ENCODE data around the gene SAE1. TPM values are rescaled to one million over a fixed set of nuclear protein-coding genes. Genes with fewer than 3 reads are reported as not detected.

Gene SAE1
- total RNA-seq, 1 experiment from 2014 or later: 234 TPM

DNA sequence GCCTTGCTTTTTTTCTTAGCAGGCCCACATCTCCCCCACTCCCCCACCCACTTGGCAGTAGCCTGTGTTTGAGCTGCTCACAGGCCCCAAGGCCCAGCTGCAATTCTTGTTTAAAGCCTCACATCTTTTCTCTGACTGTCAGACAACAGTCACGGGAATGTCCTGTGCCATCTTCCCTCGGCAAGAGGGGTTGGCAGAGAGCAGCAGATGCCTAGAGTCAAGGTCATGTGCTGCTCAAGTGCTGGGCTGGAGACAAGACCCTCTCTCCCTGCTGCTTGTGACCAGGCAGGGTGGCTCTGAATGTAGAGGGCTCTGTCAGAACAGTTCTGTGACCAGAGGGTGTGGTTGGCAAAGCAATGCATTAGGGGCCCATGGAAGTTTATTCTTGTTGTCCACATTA lies 53.0 kb downstream of the SAE1 start:
- Histone ChIP-seq H4K91ac (ENCODE audit: insufficient read length, low read depth, low read length) (no peak overlapping the region), H4K8ac (replicated peaks; ENCODE audit: insufficient read length, low read depth, low read length) (no peak overlapping the region), H3K4ac (ENCODE audit: low read depth, low read length) (no peak overlapping the region), H3K18ac (ENCODE audit: insufficient read length, low read depth, low read length) (no peak overlapping the region), H3K56ac (ENCODE audit: insufficient read length, low read depth, low read length) (no peak overlapping the region), H3K23ac (ENCODE audit: insufficient read length, low read depth, low read length) (no peak overlapping the region), H2BK120ac (ENCODE audit: low read depth, low read length, poor library complexity, severe bottlenecking) (no peak overlapping the region), H3K27me3 (ENCODE audit: insufficient read depth, low read length) (no peaks in the 10 kb centered on the region), H3K4me2 (ENCODE audit: insufficient read depth, insufficient read length, low read length) (no peak overlapping the region), H4K5ac (ENCODE audit: insufficient read length, low read depth, low read length) (no peak overlapping the region), H2BK15ac (ENCODE audit: low read depth, low read length) (no peak overlapping the region), H3K4me1 (ENCODE audit: insufficient read depth, low read length) (no peaks in the 10 kb centered on the region), H3K23me2 (ENCODE audit: insufficient read length, low read depth, low read length, poor library complexity, severe bottlenecking) (no peaks in the 10 kb centered on the region), H3K9me3 (ENCODE audit: control insufficient read depth, low read depth, low read length) (no peaks in the 10 kb centered on the region), H2BK12ac (ENCODE audit: insufficient read length, low read depth, low read length) (no peak overlapping the region), H3K79me1 (ENCODE audit: insufficient read depth, low read depth, low read length, poor library complexity, severe bottlenecking) (peaks cover 12% of the 10 kb centered on the region), H3K27ac (ENCODE audit: insufficient read length, low read depth, low read length) (no peak overlapping the region), H2AFZ (ENCODE audit: low read length) (no peak overlapping the region), H3K14ac (ENCODE audit: insufficient read depth, low read length) (no peak overlapping the region), H4K20me1 (ENCODE audit: control insufficient read depth, insufficient read depth, insufficient read length) (no peaks in the 10 kb centered on the region), H2AK5ac (ENCODE audit: insufficient read length, low read length) (no peak overlapping the region), H2BK20ac (ENCODE audit: low read depth, low read length, poor library complexity, severe bottlenecking) (no peak overlapping the region), H3T11ph (ENCODE audit: low read length) (no peak overlapping the region), H3K79me2 (ENCODE audit: insufficient read depth, low read length) (0 out of 2 replicates have a peak, but pooled peaks cover under 1% of the 10 kb centered on the region), H2BK5ac (ENCODE audit: insufficient read length, low read length) (no peak overlapping the region), H3K9ac (ENCODE audit: extremely low read depth, insufficient read length, low read length) (no peak overlapping the region)
- H3K27me3 Mint-ChIP-seq (ENCODE audit: low read depth): no peaks in the 10 kb centered on the region
- H3K36me3 Mint-ChIP-seq (ENCODE audit: insufficient read depth in 1 of 3, low read depth in 3 of 3): peaks cover 32 to 76% (median 56%) of the 10 kb centered on the region in 3 experiments
- H3K4me3 Mint-ChIP-seq: no peak overlapping the region
- no peak for TF ChIP-seq CTCF (conservative IDR thresholded peaks at IDR 0.05)
- DNase-seq: no peak
- peak overlapping the region; percentile 28 to 69 (median 62); a peak in 4 of 7 replicates for H3K27ac Mint-ChIP-seq
- H3K4me1 Mint-ChIP-seq: peaks cover 4 to 8% of the 10 kb centered on the region in 2 experiments
- WGBS (ENCODE audit: extremely low coverage, insufficient read length, low lambda C conversion rate): no CpG with 5 or more reads among the region's 2 CpGs
- H3K9me3 Mint-ChIP-seq: no peaks in the 10 kb centered on the region

Measured in H9 (cell line).